Measurements from ENCODE around the gene TEX101.
"Not testable (repeated sequence)": the region's sequence is repeated elsewhere in the genome, so short reads cannot be mapped to it uniquely, and the experiment has no call there.

The TEX101 gene, protein sequence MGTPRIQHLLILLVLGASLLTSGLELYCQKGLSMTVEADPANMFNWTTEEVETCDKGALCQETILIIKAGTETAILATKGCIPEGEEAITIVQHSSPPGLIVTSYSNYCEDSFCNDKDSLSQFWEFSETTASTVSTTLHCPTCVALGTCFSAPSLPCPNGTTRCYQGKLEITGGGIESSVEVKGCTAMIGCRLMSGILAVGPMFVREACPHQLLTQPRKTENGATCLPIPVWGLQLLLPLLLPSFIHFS

DNA sequence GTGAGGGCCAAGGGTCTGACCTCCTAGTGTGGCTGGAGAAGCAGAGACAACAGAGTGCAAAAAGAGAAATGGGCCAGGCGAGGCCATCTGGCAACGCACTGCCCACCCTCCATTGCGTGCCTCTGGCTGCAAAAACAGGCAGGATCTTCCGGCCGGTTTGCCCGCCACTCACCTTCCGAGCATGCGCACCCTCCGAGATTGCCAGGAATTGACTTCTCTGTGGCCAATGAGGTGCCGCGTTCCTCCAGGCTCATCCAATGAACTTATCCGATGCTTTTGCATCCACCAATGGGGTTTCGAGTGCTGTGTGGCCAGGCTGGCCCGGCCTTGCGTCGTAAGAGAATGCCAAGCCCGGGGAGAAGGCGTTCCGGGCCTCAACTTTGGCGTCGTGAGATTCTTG, at the start of gene TEX101:
Gene TEX101, plus strand, starts transcription at position 337 of the 400 bp plus-strand sequence. CDS start 1,030 bp downstream, outside the sequence.
- DNase-seq (ENCODE audit: low read depth, low spot score), result no peak

DNA sequence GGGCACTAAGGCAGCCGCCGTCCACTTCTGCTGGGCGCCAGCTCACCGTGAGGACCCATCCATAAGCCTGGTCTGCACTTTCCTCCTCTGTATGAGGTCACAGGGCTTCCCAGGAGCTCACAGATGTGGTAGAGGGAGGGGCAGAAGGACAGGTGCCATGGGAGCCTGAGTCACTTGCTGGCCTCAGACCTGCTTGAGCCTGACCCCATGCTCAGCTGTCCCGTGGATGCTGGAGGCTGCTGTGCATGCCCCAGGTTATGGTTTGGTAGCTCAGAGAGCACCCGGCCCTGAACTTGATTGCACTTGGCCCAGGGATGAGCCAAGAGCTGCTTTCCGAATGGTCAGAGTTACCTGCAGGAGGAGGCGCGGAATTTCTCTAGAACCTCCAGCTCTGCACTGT, 49.0 kb upstream of the TEX101 start:
- not testable (repeated sequence) for DNase-seq (ENCODE audit: low read depth, low spot score)

DNA sequence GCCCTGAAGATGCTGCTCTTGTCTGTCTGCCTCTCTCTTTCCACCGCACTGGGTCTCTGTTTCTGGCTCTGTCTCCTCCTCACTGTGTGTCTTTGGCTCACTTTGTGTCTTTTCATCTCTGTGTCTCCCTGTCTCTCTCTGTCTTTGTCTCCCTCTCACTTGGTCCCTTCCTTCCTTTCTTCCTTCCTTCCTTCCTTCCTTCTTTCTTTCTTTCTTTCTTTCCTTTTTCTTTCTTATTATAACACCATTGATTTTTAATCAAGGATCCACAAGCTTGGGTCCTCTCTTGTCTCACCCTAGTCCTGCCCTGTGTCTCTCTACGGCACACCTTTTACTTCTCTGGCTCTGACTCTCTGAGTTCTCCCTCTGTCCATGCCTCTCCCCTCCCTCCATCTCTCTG, 46.9 kb upstream of the TEX101 start:
- no peak for DNase-seq (ENCODE audit: low read depth, low spot score)

DNA sequence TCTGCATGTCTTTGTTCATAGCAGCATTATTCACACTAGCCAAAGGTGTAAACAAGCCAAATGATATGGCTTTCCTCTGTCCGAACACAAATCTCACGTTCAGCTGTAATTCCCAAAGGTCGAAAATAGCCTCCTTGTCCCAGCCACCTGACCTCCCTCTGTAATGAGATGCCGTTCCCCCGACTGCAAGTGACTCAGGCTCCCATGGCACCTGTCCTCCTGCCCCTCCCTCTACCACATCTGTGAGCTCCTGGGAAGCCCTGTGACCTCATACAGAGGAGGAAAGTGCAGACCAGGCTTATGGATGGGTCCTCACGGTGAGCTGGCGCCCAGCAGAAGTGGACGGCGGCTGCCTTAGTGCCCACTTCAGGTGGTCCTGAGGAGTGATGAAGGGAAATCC, 45.8 kb upstream of the TEX101 start:
- DNase-seq (ENCODE audit: low read depth, low spot score), result not testable (repeated sequence)

DNA sequence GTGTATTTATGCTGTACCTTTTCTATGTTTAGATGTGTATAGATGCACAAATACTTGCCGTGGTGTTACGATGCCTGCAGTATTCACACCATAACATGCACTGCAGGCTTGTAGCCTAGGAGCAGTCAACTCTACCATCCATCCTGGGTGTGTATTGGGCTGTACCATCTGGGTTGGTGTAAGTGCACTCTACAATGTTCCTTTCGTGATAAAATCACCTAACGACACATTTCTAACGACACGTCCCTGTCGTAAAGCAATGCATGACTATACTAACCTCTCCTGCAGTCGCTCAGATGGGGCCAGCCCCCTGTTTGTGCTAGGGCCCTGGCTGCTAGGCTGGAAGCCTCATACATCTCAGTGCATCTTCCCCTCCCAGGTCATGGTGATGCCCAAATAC, 42.8 kb upstream of the TEX101 start:
- no peak for DNase-seq (ENCODE audit: low read depth, low spot score)

DNA sequence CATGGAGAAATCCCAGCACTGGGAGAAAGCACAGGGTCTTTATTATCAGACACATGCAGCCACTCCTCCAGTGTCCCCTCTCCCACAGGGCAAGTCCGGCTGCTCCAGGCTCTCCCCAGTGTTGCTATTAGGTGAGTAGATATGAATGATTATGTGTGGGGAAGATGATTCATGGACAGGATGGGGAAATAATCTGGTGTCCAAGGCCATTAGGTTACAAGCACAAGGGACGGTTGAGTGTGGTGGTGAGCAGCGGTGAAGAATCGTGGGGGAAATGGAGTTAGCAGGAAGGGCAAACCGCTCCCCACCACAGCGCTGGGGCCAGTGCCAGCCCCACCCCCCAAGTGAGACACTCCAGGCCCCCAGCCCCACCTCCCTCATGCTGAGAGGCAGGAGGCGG, 42.2 kb upstream of the TEX101 start:
- no peak for DNase-seq (ENCODE audit: low read depth, low spot score)

DNA sequence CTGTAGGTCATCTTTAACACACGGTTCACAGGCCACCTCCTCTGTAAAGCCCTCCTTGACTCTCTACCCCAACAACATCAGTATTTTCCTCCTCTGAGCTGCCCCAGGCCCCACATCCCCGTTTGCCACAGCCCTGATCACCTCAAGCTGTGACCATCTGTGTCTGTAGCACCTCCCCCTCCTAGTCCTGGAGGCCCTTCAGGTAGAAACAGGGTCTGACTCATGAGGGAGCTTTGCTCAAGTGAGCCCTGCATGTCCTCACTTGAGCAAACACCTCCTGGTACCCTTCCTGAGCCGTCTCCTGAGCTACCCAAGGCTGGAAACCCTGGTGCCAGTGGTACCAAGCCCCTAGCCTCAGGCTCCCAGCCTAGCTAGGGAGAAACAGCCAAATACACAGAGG, 37.1 kb upstream of the TEX101 start:
- not testable (repeated sequence) for DNase-seq (ENCODE audit: low read depth, low spot score)

DNA sequence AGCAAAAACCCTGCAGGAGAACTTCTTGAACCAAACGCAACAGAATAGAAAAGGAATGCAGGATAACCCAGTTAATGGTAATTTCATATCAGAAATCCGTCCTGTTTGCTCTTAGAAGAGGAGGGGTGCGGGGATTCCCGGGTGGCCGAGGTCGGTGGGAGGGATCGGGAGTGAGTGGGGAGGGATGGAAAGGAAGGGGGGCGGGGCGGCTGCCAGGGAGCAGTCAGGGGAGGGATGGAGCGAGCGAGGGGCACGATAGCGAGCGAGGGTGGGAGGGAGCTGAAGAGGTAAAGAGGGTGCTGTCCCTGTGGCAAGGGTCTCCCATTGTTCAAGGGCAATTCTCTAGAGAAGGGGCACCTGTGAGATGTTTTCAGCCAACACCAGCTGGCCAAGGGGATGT, 34.7 kb upstream of the TEX101 start:
- DNase-seq (ENCODE audit: low read depth, low spot score), result no peak

DNA sequence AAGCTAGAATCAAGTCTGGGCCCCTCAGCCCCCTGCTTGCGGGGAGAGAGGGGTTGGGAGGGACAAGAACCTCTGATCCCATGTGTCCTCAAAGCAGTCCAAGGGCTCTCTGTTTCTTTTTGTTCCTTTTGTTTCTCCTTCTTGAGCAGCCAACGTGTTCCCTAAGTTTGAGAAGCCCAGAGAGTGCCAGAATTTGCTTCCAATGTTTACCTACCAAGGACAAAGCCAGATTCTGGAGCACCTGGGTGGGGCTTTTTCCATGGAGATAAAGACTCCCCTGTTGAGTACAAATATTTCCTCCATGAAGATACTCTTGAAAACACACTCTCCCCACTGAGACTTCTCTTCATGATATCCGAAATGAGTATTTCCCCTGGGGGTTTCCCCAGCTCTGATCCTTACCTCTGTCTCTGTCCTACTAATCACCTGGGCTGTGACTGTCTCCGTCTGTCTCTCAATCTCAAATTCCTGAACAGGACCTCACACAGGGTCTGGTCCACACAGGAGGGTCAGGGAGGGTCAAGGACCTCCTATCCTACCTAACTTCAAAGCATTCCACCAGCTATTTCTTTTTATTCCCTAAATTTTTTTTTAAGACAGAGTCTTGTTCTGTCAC, 33.8 kb upstream of the TEX101 start:
- no peak for DNase-seq (ENCODE audit: low read depth, low spot score)

DNA sequence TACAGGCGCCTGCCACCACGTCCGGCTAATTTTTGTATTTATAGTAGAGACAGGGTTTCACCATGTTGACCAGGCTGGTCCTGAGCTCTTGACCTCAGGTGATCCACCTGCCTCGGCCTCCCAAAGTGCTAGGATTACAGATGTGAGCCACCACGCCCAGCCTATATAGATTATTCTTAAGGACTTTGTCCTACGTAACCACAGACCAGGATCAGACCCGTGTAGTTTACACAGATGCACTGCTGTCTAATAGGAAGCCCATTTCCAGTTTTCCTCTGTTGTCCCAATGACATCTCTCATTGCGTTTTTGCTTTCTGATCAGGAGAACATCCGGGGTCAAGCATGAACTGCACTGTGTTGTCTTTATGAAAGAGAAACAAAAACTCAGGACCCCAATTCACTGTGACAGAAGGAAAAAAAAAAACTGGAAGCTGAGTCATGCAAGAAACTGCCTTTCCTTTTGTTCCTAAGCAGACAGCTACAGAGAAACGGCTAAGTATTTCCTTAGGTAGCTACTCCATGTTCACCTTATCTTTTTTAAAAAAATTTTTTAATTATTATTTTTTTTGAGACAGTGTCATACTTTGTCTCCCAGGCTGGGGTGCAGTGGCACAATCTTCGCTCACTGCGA, 32.0 kb upstream of the TEX101 start:
- not testable (repeated sequence) for DNase-seq (ENCODE audit: low read depth, low spot score)

DNA sequence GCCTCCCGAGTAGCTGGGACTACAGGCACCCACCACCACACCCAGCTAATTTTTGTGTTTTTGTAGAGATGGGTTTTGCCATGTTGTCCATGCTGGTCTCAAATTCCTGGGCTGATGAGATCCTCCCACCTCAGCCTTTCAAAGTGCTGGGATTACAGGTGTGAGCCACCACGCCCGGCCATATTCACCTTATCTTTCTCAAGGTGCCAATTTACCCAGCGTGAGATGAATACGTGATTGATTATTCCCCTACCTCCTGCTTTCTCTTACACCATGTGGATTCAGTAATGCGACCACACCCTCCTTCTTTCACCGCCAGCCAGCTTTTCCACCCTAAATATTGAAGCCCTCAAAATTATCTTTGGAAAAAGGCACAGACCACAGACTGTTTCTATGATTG, 31.4 kb upstream of the TEX101 start:
- DNase-seq (ENCODE audit: low read depth, low spot score), result not testable (repeated sequence)

DNA sequence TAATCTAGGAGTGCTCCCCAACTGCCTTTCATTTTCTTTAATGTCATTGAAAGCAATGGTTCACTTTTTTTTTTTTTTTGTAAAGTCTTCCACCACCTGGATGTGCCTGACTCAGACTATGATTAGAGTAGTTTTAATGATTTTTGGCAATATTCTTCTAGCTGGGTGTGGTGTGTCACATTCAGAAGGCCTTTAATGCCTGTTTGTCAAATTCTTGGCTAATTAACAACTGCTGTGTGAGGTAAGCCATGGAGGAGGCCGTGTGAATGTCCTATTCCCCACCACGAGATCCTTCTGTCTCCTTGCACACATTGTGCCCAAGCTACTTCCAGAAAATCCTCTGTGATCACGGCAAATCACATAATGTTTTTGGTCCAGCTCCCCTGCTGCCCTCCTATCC, 30.9 kb upstream of the TEX101 start:
- not testable (repeated sequence) for DNase-seq (ENCODE audit: low read depth, low spot score)

DNA sequence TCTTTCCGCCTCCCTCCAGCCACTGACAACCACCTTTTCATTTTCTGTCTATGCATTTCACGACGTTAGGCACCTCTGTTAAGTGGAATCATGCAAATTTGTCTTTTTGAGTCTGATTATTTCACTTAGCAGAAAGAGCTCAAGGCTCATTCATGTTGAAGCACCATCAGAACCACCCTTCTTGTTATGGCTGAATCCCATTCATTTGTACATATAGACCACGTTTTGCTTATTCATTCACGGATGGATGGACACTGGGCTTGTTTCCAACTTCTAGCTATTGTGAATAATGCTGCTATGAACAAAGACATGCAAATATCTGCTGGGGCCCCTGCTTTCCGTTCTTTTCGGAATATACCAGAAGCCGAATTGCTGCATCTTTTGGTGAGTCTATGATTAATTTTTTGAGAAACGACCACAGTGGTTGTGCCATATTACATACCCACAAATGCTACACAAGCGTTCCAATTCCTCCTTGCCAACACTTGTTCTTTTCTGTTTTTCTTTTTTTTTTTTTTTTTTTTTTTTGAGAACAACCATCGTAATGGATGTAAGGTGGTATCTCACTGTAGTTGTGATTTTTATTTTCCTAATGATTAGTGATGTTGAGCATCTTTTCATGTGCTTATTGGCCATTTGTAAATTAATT, 23.7 kb upstream of the TEX101 start:
- peak; percentile 86 for DNase-seq (ENCODE audit: low read depth, low spot score)

DNA sequence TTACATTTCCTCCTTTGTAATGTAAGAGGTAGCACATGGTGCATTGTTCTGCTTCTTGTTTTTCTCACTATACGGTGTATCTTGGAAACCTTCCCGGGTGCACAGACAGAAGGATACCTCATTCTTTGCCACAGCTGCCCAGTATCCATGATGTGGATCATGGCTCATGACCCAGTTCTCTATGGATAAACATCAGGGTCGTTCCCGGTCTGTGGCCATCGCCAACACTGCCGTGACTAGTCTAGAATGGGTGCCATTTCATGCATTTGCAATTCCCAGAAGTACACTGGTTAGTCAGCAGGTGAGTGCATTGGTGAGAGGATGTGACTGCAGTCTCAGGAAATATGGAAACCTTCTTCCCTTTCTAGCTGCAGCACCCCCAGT, 23.1 kb upstream of the TEX101 start:
- peak; percentile 28 for DNase-seq (ENCODE audit: low read depth, low spot score)

DNA sequence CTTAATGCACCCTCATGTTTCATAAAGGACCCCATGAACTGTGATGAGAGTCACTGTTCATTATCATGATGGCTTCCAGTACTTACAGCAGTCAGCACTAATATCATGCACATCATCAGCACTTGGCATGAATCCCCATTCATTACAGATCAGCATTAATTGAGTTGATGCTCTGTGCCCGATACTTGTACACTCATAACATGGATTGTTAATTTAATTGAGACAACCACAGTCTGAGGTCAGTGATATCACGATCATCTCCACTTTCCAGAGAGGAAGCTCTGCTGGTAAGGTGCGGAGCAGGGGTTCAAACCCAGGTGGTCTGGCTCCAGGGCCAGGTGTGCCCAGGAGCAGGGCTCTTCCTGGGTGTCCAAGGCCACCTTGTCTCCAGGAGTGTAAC, 21.2 kb upstream of the TEX101 start:
- not testable (repeated sequence) for DNase-seq (ENCODE audit: low read depth, low spot score)

DNA sequence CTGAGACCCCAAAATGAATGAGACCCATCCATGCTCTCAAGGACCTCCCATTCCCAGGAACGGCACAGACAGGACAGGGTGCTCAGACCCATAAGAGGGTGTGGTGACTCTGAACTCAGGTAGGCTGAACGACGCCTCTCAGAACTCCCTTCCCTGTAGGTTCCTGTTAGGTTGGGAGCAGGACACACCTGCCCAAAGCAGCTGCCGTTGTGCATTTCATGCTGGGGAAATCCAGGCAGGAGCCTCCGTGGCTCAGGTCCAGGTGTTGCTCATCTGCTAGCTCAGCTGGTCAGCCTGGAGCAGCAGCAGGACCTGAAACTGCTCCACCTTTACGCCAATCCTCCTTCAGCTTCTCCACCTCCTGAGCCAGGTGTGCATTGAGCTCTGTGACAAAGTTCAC, 19.1 kb upstream of the TEX101 start:
- DNase-seq (ENCODE audit: low read depth, low spot score), result no peak

DNA sequence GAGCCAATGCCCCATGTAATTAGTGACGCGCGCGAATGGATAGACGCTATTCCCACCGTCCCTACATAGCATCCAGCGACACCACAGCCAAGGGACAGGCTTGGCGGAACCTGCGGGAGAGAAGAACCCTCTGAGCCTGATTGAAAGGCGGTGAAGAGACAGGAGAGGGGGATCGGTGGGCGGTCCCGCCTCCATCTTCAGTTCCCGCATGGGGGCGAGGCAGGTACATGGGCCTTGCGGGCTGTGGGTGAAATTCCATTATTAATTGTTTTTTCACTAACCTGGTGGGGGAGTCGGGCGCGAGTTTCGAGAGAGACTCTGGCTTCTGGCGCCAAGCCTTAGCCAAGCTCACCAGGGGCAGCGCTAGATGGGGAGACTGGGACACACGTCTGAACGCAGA, 8.4 kb upstream of the TEX101 start:
- no peak for DNase-seq (ENCODE audit: low read depth, low spot score)

DNA sequence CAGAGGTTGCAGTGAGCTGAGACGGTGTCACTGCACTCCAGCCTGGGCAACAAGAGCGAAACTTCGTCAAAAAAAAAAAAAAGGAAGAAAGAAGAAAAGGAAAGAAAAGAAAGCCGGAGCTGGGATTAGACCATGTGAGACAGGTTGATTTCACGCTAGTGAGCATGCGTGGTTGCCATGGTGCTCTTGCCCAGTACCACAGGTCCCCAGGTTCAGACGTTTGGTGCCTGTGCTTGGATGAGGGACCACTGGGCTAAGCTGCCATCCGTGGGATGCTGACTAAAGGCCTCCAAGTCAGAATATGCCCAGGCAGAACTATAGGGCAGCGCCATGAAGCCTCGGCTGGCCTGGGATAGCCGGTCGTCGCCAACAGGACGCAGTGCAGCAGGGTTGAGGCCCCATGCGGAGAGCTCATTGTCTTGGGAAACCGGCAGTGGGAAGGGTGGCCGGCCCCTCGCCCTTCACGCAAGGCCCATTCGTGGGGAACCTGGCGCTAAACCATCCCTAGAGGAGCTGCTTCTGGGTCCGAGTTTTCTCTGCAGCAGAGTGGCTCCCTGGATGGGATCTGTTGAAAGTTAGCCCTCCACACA, 7.2 kb upstream of the TEX101 start:
- no peak for DNase-seq (ENCODE audit: low read depth, low spot score)

DNA sequence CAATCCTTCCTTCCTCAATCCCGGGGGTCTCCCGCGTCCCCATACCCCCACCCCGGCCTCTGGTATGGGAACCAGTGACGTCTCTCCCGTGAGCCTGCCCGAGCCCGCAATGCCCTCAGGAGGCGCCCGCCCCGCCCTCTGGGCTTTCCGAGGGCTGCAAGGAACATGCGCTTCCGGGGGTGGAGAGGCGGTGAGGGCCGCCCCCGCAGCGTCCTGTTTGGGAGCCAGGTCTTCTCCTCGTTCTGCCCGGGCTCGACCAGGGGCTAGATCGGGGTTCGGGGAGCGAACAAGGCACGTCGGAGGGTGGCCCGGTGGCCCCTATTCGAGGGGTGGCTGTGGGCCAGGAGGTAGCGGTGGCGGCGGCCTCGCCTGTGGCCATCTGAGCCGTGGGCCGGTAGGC, 6.6 kb upstream of the TEX101 start:
- no peak for DNase-seq (ENCODE audit: low read depth, low spot score)

DNA sequence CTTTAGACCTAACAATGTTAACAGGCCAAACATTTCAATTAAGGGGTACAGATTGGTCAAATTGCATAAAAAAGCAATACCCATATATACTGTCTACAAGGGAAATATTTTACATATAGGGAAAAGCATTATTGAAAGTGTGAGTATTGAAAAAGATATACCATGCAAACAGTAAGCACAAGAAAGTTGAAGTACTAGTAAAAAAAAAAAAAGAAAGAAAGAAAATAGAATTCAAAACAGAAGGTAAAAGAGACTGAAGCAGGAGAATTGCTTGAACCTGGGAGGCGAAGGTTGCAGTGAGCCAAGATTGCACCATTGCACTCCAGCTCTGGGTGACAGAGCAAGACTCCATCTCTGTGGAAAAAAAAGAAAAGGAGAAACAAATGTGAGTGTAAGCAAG, 5.3 kb upstream of the TEX101 start:
- no peak for DNase-seq (ENCODE audit: low read depth, low spot score)

DNA sequence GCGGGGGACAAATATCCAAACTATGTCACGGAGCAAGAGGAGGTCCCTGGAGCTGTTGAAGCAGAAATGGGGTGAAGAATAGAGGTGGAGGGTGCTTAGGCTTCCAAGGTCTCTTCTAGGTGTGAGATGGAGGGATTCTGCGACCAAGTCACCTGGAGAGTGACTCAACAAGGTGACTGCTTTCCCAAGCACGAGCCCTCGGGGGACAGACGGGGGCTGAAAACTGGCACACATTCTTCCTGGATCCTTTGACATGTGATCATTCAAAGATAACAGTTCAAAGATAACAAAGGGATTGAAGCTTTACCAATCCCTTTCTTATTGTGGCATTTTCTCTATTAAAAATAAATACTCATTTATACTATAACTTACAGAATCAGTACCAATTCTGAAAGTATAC, 2.2 kb upstream of the TEX101 start:
- no peak for DNase-seq (ENCODE audit: low read depth, low spot score)

DNA sequence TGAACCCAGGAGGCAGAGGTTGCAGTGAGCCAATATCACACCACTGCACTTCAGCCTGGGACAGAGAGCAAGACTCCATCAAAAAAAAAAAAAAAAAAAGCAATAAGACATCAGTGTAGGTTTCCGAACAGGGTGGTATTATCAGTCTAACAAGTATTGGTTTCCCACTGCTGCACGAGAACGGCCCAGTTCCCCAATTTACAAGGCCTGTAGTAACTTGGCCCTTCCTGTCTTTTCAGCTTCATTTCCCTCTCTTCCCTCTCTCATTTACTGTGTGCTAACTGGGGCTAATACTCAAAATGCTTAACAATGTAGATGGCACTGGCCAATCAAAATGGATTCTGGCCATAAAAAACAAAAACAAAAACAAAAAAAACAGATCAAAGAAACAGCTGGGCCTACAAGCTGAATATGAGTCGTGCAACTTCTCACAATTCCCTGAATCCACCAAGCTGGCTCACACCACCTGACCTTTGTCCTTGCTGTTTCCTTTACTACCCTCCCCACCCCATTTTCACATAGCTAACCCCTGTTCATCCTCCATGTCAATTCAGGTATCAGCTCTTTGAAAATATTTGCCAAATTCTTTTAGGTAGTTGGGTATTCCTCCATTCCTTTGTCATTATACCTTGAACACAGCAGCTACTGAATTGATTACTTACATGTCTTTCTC, 2.4 kb downstream of the TEX101 start:
- no peak for DNase-seq (ENCODE audit: low read depth, low spot score)
